Right lobe of liver (tissue), 6 donors: ENCODE measurements around the gene CFAP100. TPM values are rescaled to one million over a fixed set of nuclear protein-coding genes. Genes with fewer than 3 reads are reported as not detected.

Source experiments
- ATAC-seq, 4 donors: fragments of 200-7000 bp; cut with Tn5 transposase; one replicate each; pipeline ENCODE4 v1.9.1; 2020; ENCODE audit warnings: mild to moderate bottlenecking in 4 of 4, moderate library complexity in 4 of 4
- DNase-seq, 3 donors: peaks; one replicate each; pipeline ENCODE4 v3.0.0-alpha.2; 2020
- H3K27ac ChIP-seq, 3 donors: fragments of 200-600 bp; one replicate each; pipeline ENCODE4 v1.8.0; 2022
- H3K27me3 ChIP-seq, 2 donors: fragments of 200-600 bp; one replicate each; pipeline ENCODE4 v1.8.0; 2022
- H3K36me3 ChIP-seq, 4 donors: fragments of 200-600 bp; sonication (generic) in 1 of 4; one replicate each; pipeline versions ENCODE4 v1.5.1 to v1.8.0; 2017 to 2022; ENCODE audit warnings: control low read depth in 1 of 4
- H3K4me1 ChIP-seq, 4 donors: fragments of 200-600 bp; sonication (generic) in 1 of 4; one replicate each; pipeline versions ENCODE4 v1.5.1 to v1.8.0; 2017 to 2022; ENCODE audit warnings: control low read depth in 1 of 4
- H3K4me3 ChIP-seq, 3 donors: fragments of 200-600 bp; one replicate each; pipeline ENCODE4 v1.8.0; 2022
- H3K9me3 ChIP-seq, 4 donors: fragments of 200-600 bp; sonication (generic) in 1 of 4; one replicate each; pipeline versions ENCODE4 v1.5.1 to v1.8.0; 2017 to 2022; ENCODE audit warnings: control low read depth in 1 of 4
- POLR2A ChIP-seq: fragments of 450-650 bp; IDR thresholded peaks from one replicate; pipeline ENCODE4 v1.6.1; 2017; ENCODE audit warnings: antibody characterized with exemption, mild to moderate bottlenecking
- WGBS: methylation state at CpG from one replicate; pipeline ENCODE4 v1.1.6; 2018; ENCODE audit warnings: low coverage, low lambda C conversion rate; ENCODE audit not compliant: insufficient coverage; ENCODE audit errors: missing lambda C conversion rate; 5-methylcytosine and 5-hydroxymethylcytosine counted together
- intact Hi-C, 2 donors: fragments of 100-400 bp; cut with DNase I; formaldehyde crosslinking; loops; one replicate each; pipeline versions ENCODE4 v1.11.2 to v1.14.1; 2022
- total RNA-seq, 6 experiments: library from RNA; depleted of rRNA in 2 of 6; stranded (reverse); fragments of >200 nt in 2 of 6; fragmentation: NEBNext Ultra II Directional in 3 of 6; extraction: Animal tissue kit (Norgen Biotek cat#: 25700) in 3 of 6; gene quantifications; one replicate each; pipeline versions ENCODE4 v1.1.0 to v1.2.4, GENCODE V29; 2016 to 2023
- TF ChIP-seq, protein P1 (sequence below), 4 donors: fragments of 200-600 bp in 3 of 4; fragments of 450-650 bp in 1 of 4; IDR thresholded peaks; one replicate each; pipeline versions ENCODE4 v1.5.1 to v1.8.0; 2016 to 2022; ENCODE audit warnings: antibody characterized with exemption in 4 of 4, mild to moderate bottlenecking in 2 of 4
- donor health status: DM: no; HTN: yes; CAD: no.
- donor health status: DM: no; HTN: no; CAD: no.
- donor health status: DM: no; HTN: no; CAD: no.
- donor health status: DM: no; HTN: yes; CAD: no.
- donor health status: DM: no; HTN: yes; CAD: no.

The CFAP100 gene
- total RNA-seq, 6 experiments from 2014 or later, result not detected

DNA sequence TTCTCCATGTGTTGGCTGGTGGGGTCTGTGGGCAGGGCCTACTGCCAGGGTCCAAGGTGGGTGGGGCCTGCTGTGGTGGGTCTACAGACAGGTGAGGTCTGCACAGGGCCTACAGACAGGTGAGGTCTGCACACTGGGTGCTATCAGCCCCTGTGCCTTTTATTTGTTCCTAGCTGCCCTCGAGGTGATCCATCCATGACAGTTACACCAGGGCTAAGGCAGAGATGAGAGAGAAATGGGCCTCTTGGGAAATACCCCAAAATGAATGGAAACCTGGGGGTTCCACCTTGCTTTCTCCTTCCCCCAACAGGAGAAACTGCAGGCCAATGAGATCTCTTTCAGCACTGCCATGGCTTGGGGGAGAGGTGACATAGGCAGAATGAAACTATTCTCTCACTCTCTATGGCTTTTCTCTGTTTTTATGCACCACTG, 36.4 kb downstream of the CFAP100 start:
- Histone ChIP-seq H3K27ac (no peak overlapping the region), H3K27me3 (no peaks in the 10 kb centered on the region), H3K4me3 (no peak overlapping the region), H3K36me3 (no peaks in the 10 kb centered on the region), H3K9me3 (peaks cover 0 to 4% (median 0%) of the 10 kb centered on the region in 4 donors), H3K4me1 (peaks cover 0 to 16% (median 0%) of the 10 kb centered on the region in 4 donors)
- DNase-seq, result no peak
- TF ChIP-seq, protein P1, sequence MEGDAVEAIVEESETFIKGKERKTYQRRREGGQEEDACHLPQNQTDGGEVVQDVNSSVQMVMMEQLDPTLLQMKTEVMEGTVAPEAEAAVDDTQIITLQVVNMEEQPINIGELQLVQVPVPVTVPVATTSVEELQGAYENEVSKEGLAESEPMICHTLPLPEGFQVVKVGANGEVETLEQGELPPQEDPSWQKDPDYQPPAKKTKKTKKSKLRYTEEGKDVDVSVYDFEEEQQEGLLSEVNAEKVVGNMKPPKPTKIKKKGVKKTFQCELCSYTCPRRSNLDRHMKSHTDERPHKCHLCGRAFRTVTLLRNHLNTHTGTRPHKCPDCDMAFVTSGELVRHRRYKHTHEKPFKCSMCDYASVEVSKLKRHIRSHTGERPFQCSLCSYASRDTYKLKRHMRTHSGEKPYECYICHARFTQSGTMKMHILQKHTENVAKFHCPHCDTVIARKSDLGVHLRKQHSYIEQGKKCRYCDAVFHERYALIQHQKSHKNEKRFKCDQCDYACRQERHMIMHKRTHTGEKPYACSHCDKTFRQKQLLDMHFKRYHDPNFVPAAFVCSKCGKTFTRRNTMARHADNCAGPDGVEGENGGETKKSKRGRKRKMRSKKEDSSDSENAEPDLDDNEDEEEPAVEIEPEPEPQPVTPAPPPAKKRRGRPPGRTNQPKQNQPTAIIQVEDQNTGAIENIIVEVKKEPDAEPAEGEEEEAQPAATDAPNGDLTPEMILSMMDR (IDR thresholded peaks at IDR 0.05), result no peak
- no peak for TF ChIP-seq POLR2A
- intact Hi-C loops, result no loop called here
- ATAC-seq, result no peak
- WGBS, result 60% methylated on average over 1 of the region's 1 CpG

DNA sequence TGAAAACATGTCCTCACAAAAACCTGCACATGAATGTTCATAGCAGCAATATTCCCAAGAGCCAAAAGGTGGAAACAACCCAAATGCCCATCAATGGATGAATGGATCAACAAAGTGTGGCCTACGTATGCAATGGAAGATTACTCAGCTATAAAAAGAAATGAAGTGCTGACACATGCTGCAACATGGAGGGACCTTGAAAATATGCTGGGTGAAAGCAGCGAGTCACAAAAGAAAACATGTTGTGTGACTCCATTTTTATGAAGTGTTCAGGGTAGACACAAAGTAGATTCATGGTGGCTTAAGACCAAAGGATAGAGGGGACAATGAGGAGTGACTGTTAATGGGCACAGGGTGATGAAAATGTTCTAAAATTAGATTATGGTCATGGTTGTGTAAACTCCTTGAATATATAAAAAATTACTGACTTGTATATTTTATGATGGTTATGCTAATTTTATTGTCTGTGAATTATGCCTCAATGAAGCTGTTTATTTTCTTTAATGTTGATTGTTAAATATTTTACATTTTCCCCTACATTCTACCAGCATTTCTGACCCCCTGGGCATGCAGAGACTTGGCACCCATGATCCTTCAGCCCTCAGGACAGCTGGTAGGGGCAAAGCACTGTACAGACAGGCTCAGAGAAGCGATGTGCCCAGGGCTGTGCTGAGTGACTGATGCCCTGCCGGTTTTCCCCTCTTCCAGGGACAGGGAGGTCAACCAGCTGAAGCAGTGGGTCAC, 37.8 kb downstream of the CFAP100 start:
- H3K27ac ChIP-seq, result no peak overlapping the region
- H3K4me1 ChIP-seq, result peaks cover 0 to 16% (median 0%) of the 10 kb centered on the region in 4 donors
- no peak overlapping the region for H3K4me3 ChIP-seq
- no peaks in the 10 kb centered on the region for H3K27me3 ChIP-seq
- peaks cover 0 to 11% (median 5%) of the 10 kb centered on the region in 4 donors for H3K36me3 ChIP-seq
- DNase-seq (no peak), ATAC-seq (no peak)
- no peaks in the 10 kb centered on the region for H3K9me3 ChIP-seq
- WGBS, result 83% methylated on average over 2 of the region's 4 CpGs
- TF ChIP-seq, protein P1 (IDR thresholded peaks at IDR 0.05), result no peak
- no peak for TF ChIP-seq POLR2A
- intact Hi-C loops, result no loop called here

DNA sequence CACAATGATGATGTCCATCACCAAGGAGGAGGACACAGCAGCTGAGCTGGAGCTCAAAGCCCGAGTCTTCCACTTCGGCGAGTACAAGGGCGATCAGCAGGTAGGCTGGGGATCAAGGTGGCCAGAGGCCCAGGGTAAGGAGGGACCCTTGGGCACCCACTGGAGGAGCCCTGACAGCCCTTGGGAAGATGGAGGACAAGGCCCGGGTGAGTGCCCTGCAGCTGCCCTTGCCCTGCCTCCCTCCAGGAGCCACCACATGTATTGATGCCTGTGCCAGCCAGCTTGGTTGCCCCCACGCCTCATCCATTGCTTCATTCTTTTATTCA, 38.4 kb downstream of the CFAP100 start:
- Histone ChIP-seq H3K4me1 (peaks cover 0 to 16% (median 0%) of the 10 kb centered on the region in 4 donors), H3K27me3 (no peaks in the 10 kb centered on the region), H3K36me3 (peaks cover 0 to 15% (median 7%) of the 10 kb centered on the region in 4 donors), H3K27ac (no peak overlapping the region), H3K4me3 (no peak overlapping the region), H3K9me3 (no peaks in the 10 kb centered on the region)
- TF ChIP-seq, protein P1 (IDR thresholded peaks at IDR 0.05), result no peak
- TF ChIP-seq POLR2A, result no peak
- intact Hi-C loops, result no loop called here
- 100% methylated on average over 2 of the region's 6 CpGs for WGBS
- DNase-seq (no peak), ATAC-seq (no peak)

DNA sequence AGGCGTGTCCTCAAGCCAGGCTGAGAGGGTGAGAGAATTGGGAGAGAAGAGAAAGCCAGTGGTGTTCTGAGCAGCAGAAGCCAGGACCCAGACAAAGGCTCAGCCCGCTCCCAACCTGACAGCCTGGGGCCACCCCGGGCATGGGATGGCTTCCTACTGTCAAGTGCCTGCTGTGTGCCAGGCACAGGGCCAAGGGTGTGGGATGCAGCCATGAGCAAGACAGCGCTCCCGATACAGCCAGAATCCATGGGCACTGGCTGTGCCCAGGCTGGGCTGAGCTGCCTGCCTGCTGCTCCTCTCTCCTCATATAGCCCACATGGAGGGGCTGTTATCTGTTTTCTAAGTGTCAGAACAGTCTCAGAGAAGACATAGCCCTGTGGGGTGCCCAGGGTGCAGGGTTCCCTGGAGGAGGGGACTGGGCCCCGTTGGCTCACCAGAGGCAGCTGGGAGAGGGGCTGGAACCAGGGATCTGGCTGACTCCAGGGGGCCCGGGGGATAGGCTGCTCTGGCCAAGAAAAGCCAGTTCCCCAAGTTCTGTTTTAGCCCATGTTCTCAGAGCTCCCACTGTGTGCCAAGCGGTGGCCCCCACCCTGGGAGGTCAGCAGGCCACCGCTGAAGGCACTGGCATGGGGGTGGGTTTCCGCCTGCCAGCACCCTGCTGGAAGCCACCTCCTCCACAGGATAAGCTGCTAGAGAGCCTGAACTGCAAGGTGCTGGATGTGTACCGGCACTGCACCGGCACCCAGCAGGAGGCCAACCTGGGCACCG, 39.0 kb downstream of the CFAP100 start:
- no peak for TF ChIP-seq POLR2A
- TF ChIP-seq, protein P1 (IDR thresholded peaks at IDR 0.05), result no peak
- H3K4me1 ChIP-seq, result peaks cover 0 to 16% (median 0%) of the 10 kb centered on the region in 4 donors
- DNase-seq, result peak in 1 of 3 donors; percentile 44
- H3K27me3 ChIP-seq, result no peaks in the 10 kb centered on the region
- no peak overlapping the region for H3K4me3 ChIP-seq
- peak in 3 of 4 donors; percentile 5 to 24 (median 8) for ATAC-seq
- H3K9me3 ChIP-seq, result no peaks in the 10 kb centered on the region
- intact Hi-C loops, result no loop called here
- H3K27ac ChIP-seq, result peak overlapping the region in 1 of 3 donors; percentile 33
- peaks cover 0 to 21% (median 9%) of the 10 kb centered on the region in 4 donors for H3K36me3 ChIP-seq
- 73% methylated on average over 2 of the region's 13 CpGs for WGBS
